ENCODE data around the gene VSIG10L. TPM values are rescaled to one million over a fixed set of nuclear protein-coding genes. Genes with fewer than 3 reads are reported as not detected.

The VSIG10L gene
- total RNA-seq, 1 experiment from 2014 or later = 42.6 TPM

- no peak for DNase-seq (ENCODE audit: low spot score)
Measured at GRCh38 chr19:51365965-51366388, 24.0 kb upstream of the VSIG10L start, which contains the start of gene ETFB. Gene ETFB, minus strand, starts transcription at chr19:51366388. Its CDS starts 62 bp downstream, at chr19:51366326.

GRCh38 chr19:51365211-51365964 lies 23.4 kb upstream of the VSIG10L start:
- peak; percentile 70 for DNase-seq (ENCODE audit: low spot score)

GRCh38 chr19:51364200-51365106 lies 22.5 kb upstream of the VSIG10L start:
- peak; percentile 64 for DNase-seq (ENCODE audit: low spot score)

- no peak for DNase-seq (ENCODE audit: low spot score)
Measured at GRCh38 chr19:51361239-51361638, 19.3 kb upstream of the VSIG10L start.

- no peak for DNase-seq (ENCODE audit: low spot score)
Measured at GRCh38 chr19:51359294-51359693, 17.4 kb upstream of the VSIG10L start.

GRCh38 chr19:51357952-51358351 lies 16.0 kb upstream of the VSIG10L start:
- DNase-seq (ENCODE audit: low spot score) = no peak

GRCh38 chr19:51356159-51356801 lies 14.3 kb upstream of the VSIG10L start:
- DNase-seq (ENCODE audit: low spot score) = no peak

GRCh38 chr19:51354742-51355148 lies 12.8 kb upstream of the VSIG10L start:
- DNase-seq (ENCODE audit: low spot score) = no peak

- DNase-seq (ENCODE audit: low spot score) = no peak
Measured at GRCh38 chr19:51354103-51354741, 12.3 kb upstream of the VSIG10L start.

GRCh38 chr19:51352783-51353360 lies 10.9 kb upstream of the VSIG10L start:
- DNase-seq (ENCODE audit: low spot score) = no peak

GRCh38 chr19:51351266-51351990 lies 9.5 kb upstream of the VSIG10L start:
- no peak for DNase-seq (ENCODE audit: low spot score)

- DNase-seq (ENCODE audit: low spot score) = peak; percentile 81
Measured at GRCh38 chr19:51347209-51347928, 5.4 kb upstream of the VSIG10L start.

- no peak for DNase-seq (ENCODE audit: low spot score)
Measured at GRCh38 chr19:51346742-51347141, 4.8 kb upstream of the VSIG10L start.

GRCh38 chr19:51345076-51345620 lies 3.2 kb upstream of the VSIG10L start:
- DNase-seq (ENCODE audit: low spot score) = no peak

- peak; percentile 71 for DNase-seq (ENCODE audit: low spot score)
Measured at GRCh38 chr19:51342631-51343569, 961 bp upstream of the VSIG10L start.

- DNase-seq (ENCODE audit: low spot score) = no peak
Measured at GRCh38 chr19:51341066-51341465, 873 bp downstream of the VSIG10L start.

- peak; percentile 99 for DNase-seq (ENCODE audit: low spot score)
Measured at GRCh38 chr19:51339687-51340656, 2.0 kb downstream of the VSIG10L start.

All from HT-29 (cell line).